ENCODE results near the gene PLCG1. TPM values are rescaled to one million over a fixed set of nuclear protein-coding genes. Genes with fewer than 3 reads are reported as not detected.

PLCG1 gene
- polyA plus RNA-seq, 1 experiment = 54.6 TPM

GRCh38 chr20:41165001-41165882 lies 27.9 kb downstream of the PLCG1 start:
- Histone ChIP-seq H3K4me3 (ENCODE audit: low read depth, low read length) (no peak overlapping the region), H3K27ac (ENCODE audit: low read depth, low read length) (no peak overlapping the region), H3K27me3 (ENCODE audit: control insufficient read depth, insufficient read depth, low read length) (no peaks in the 10 kb centered on the region), H3K9me3 (ENCODE audit: control insufficient read depth, insufficient read depth, low read length) (no peaks in the 10 kb centered on the region; the same call in 1 of the 2 replicates)
- no peak for TF ChIP-seq CTCF (IDR thresholded peaks at IDR 0.05; ENCODE audit: low read depth, low read length)
- CTCF ChIA-PET = no interaction called here
- DNase-seq (ENCODE audit: low read depth, low spot score) = no peak
- POLR2A ChIA-PET = no interaction called here

GRCh38 chr20:41166201-41167117 lies 29.1 kb downstream of the PLCG1 start:
- Histone ChIP-seq H3K9me3 (ENCODE audit: control insufficient read depth, insufficient read depth, low read length) (no peaks in the 10 kb centered on the region), H3K27ac (ENCODE audit: low read depth, low read length) (no peak overlapping the region), H3K4me3 (ENCODE audit: low read depth, low read length) (no peak overlapping the region), H3K27me3 (ENCODE audit: control insufficient read depth, insufficient read depth, low read length) (no peaks in the 10 kb centered on the region)
- POLR2A ChIA-PET = no interaction called here
- CTCF ChIA-PET = interaction anchor here (0.6 to 0.7 kb wide), 2 partner anchors 57 to 244 kb away, joined by 3 read pairs; no protein-coding TSS in a partner anchor
- no peak for TF ChIP-seq CTCF (IDR thresholded peaks at IDR 0.05; ENCODE audit: low read depth, low read length)
- DNase-seq (ENCODE audit: low read depth, low spot score) = no peak

- POLR2A ChIA-PET = interaction anchor here (1.1 kb wide), 1 partner anchor 11 kb away, joined by 4 read pairs; no protein-coding TSS in a partner anchor
- Histone ChIP-seq H3K27ac (ENCODE audit: low read depth, low read length) (no peak overlapping the region), H3K4me3 (ENCODE audit: low read depth, low read length) (no peak overlapping the region), H3K9me3 (ENCODE audit: control insufficient read depth, insufficient read depth, low read length) (no peaks in the 10 kb centered on the region), H3K27me3 (ENCODE audit: control insufficient read depth, insufficient read depth, low read length) (no peaks in the 10 kb centered on the region)
- CTCF ChIA-PET = interaction anchor here (0.7 kb wide), 1 partner anchor 244 kb away, joined by 3 read pairs; no protein-coding TSS in a partner anchor
- DNase-seq (ENCODE audit: low read depth, low spot score) = no peak
- 0 out of 2 replicates have a peak, but pooled peaks have one; percentile 3 for TF ChIP-seq CTCF (IDR thresholded peaks at IDR 0.05; ENCODE audit: low read depth, low read length)
These were observed 29.8 kb downstream of the PLCG1 start for GRCh38 chr20:41167118-41167470.

GRCh38 chr20:41167481-41168253 lies 30.3 kb downstream of the PLCG1 start:
- ChIA-PET POLR2A (interaction anchor here (1.1 kb wide), 1 partner anchor 12 kb away, joined by 4 read pairs; no protein-coding TSS in a partner anchor), CTCF (interaction anchor here (0.7 to 1.1 kb wide), 3 partner anchors 9 to 243 kb away, joined by 3 to 4 read pairs (median 3); no protein-coding TSS in a partner anchor)
- TF ChIP-seq CTCF (IDR thresholded peaks at IDR 0.05; ENCODE audit: low read depth, low read length) = no peak
- no peaks in the 10 kb centered on the region for H3K9me3 ChIP-seq (ENCODE audit: control insufficient read depth, insufficient read depth, low read length)
- H3K4me3 ChIP-seq (ENCODE audit: low read depth, low read length) = no peak overlapping the region
- H3K27me3 ChIP-seq (ENCODE audit: control insufficient read depth, insufficient read depth, low read length) = no peaks in the 10 kb centered on the region
- H3K27ac ChIP-seq (ENCODE audit: low read depth, low read length) = no peak overlapping the region
- no peak for DNase-seq (ENCODE audit: low read depth, low spot score)

Measured in AG04450 (cell line).